ENCODE measurements around the gene COL4A1.

GRCh38 chr13:110351636-110352420, 44.9 kb upstream of the COL4A1 start:
- no peak for TF ChIP-seq CTCF (IDR thresholded peaks at IDR 0.05)
- no peak for TF ChIP-seq POLR2A (IDR thresholded peaks at IDR 0.05)
